Mucosa of stomach (tissue), 1 donor: Measurements from ENCODE around the gene PTPRA.
"Not testable (repeated sequence)": the region's sequence is repeated elsewhere in the genome, so short reads cannot be mapped to it uniquely, and the experiment has no call there.

ENCODE experiments used
- H3K27me3 ChIP-seq: one replicate; pipeline ENCODE4 v1.7.0; 2013; ENCODE audit warnings: mild to moderate bottlenecking, low read length; ENCODE audit not compliant: control insufficient read depth, insufficient read depth
- H3K36me3 ChIP-seq: one replicate; pipeline ENCODE4 v1.7.0; 2013; ENCODE audit warnings: low read length; ENCODE audit not compliant: control insufficient read depth, insufficient read depth
- H3K4me1 ChIP-seq: one replicate; pipeline ENCODE4 v1.7.0; 2013; ENCODE audit warnings: mild to moderate bottlenecking, low read length; ENCODE audit not compliant: control insufficient read depth, insufficient read depth
- H3K4me3 ChIP-seq: one replicate; pipeline ENCODE4 v1.7.0; 2013; ENCODE audit warnings: low read length
- H3K9ac ChIP-seq: one replicate; pipeline ENCODE4 v1.7.0; 2013; ENCODE audit warnings: mild to moderate bottlenecking, low read length, moderate library complexity
- H3K9me3 ChIP-seq: one replicate; pipeline ENCODE4 v1.7.0; 2013; ENCODE audit warnings: mild to moderate bottlenecking, low read length, moderate library complexity; ENCODE audit not compliant: control insufficient read depth
- donor health status: Pancreatic carcinoma.

Gene PTPRA

DNA sequence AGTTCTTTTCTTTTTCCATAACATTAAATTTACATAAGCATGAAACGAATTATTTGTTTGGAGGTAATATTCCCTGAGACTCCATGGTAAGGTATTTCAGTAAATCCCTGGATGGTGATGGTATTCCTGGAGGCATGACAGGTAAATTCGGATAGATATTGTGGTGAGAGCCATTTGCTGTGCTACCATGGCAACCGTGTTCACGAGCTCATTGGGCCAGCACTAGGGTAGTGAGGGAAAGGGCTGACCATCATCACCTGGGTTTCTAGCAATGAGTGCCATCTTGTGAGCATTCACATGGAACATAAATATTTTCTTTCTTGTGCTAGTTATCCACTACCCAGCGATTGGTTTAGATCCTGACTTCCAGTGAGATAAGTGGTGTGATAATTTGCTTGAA lies 118.3 kb downstream of the PTPRA start:
- Histone ChIP-seq H3K27me3 (no peaks in the 10 kb centered on the region), H3K36me3 (peaks cover 4% of the 10 kb centered on the region)

DNA sequence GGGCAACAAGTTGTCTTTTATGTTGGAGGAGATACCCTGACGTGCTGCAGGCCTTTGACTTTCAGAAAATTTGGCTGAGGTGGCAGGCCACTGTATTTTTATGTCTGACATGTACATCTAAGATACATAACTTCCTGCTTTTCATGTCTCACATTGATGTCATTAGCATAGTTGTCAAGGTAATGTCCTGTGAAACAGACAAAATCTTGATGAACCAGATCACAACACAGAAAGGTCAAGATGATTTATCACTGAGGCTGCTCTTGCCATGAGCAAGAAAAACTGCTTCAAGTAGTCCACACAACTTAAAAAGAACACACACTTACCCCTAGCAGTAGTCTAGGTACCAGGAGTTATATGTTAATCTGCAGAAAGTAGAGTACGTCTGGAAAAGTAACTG lies 120.0 kb downstream of the PTPRA start:
- Histone ChIP-seq H3K4me1 (no peaks in the 10 kb centered on the region), H3K27me3 (no peaks in the 10 kb centered on the region), H3K9ac (no peak overlapping the region), H3K36me3 (peaks cover 4% of the 10 kb centered on the region), H3K4me3 (no peak overlapping the region), H3K9me3 (no peaks in the 10 kb centered on the region)

More for the DNA sequence above, 118.3 kb downstream of the PTPRA start:
- Histone ChIP-seq H3K4me1 (no peaks in the 10 kb centered on the region), H3K9me3 (no peaks in the 10 kb centered on the region), H3K4me3 (no peak overlapping the region), H3K9ac (no peak overlapping the region)

DNA sequence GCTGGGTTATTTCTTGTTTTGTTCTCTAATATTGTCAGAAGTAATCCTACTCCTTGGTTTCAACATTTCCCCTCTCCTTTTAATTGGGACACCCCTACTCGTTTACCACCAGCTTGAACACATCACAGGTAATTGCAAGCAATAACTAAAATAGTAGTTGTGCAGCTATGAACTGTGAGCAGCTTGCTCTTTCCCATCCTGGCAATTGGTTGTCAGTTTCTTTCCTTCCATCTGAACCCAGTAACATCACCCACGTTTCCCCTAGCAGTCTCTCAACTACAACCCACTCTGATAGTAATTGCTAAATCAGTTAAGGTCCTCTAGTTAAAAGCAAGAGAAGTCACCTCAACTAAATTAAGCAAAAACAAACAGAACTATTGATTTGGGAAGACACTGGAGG lies 122.5 kb downstream of the PTPRA start:
- H3K36me3 ChIP-seq = peaks cover 4% of the 10 kb centered on the region
- no peak overlapping the region for H3K4me3 ChIP-seq
- no peaks in the 10 kb centered on the region for H3K27me3 ChIP-seq
- H3K9me3 ChIP-seq = no peaks in the 10 kb centered on the region
- no peak overlapping the region for H3K9ac ChIP-seq
- no peaks in the 10 kb centered on the region for H3K4me1 ChIP-seq

DNA sequence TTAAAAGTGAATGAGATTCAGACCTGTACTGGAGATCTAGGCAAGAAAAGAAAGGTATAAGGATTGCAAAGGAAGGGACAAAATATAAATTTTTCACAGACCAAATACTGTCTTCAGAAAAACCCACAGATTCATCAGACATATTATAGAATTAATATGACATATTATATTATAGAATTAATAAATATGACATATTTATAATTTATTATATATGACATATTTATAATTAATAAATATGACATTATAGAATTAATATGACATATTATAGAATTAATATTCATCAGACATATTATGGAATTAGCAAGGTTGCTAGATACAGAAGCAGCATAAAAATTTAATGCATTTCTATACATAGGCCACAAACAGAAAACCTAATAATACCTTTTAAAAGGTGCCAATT lies 125.4 kb downstream of the PTPRA start:
- Histone ChIP-seq H3K4me3 (no peak overlapping the region), H3K4me1 (no peaks in the 10 kb centered on the region), H3K27me3 (no peaks in the 10 kb centered on the region), H3K9ac (no peak overlapping the region), H3K36me3 (peaks cover 4% of the 10 kb centered on the region), H3K9me3 (no peaks in the 10 kb centered on the region)

DNA sequence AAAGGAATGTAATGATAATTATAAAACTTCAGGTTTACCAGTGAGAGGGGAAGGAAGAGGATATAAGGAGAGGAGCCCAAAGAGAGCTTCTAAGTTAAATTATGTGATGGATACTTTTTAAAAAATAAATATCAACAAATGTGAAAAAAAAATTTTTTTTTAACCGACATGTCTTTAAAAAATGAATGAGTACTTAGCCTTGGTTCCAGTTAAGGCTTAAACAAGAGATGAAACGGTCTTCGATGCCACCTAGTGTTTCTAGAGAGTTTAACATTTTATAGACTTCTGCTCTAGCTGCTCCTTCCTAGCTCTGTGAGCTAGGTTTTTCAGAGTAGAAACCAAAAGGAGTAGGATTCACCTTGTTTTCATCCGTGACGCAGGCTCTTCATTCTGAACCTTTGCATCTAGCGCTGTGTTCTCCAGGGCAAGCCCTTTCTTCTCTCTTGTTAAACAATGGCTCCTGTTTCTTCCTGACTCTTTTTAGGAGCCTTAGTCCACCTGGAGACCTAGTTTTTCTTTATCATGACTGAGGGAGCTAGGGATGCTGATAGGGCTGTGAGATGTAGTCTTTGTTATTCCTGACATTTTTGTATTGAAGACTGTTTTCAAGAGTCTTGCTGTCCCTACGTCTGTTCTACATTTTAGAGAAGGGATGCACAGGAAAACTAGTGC lies 127.7 kb downstream of the PTPRA start:
- no peak overlapping the region for H3K9ac ChIP-seq
- no peaks in the 10 kb centered on the region for H3K27me3 ChIP-seq
- no peaks in the 10 kb centered on the region for H3K36me3 ChIP-seq
- H3K9me3 ChIP-seq = no peaks in the 10 kb centered on the region
- H3K4me3 ChIP-seq = no peak overlapping the region
- H3K4me1 ChIP-seq = no peaks in the 10 kb centered on the region

DNA sequence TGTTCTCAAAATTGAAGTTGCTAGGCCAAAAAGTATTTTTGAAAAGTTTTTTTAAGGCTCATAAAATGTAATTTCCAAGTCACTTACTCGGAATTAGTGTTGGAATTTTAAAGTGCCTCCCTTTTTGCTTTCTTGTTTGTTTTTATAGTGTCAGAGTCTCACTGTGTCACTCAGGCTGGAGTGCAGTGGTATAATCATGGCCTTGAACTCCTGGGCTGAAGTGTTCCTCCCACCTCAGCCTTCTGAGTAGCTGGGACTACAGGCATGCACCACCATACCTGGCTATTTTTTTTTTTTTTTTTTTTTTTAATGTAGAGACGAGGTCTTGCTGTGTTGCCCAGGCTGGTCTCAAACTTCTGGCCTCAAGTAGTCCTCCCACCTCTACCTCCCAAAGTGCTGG lies 130.1 kb downstream of the PTPRA start:
- Histone ChIP-seq H3K36me3 (no peaks in the 10 kb centered on the region), H3K4me1 (no peaks in the 10 kb centered on the region), H3K27me3 (no peaks in the 10 kb centered on the region)

DNA sequence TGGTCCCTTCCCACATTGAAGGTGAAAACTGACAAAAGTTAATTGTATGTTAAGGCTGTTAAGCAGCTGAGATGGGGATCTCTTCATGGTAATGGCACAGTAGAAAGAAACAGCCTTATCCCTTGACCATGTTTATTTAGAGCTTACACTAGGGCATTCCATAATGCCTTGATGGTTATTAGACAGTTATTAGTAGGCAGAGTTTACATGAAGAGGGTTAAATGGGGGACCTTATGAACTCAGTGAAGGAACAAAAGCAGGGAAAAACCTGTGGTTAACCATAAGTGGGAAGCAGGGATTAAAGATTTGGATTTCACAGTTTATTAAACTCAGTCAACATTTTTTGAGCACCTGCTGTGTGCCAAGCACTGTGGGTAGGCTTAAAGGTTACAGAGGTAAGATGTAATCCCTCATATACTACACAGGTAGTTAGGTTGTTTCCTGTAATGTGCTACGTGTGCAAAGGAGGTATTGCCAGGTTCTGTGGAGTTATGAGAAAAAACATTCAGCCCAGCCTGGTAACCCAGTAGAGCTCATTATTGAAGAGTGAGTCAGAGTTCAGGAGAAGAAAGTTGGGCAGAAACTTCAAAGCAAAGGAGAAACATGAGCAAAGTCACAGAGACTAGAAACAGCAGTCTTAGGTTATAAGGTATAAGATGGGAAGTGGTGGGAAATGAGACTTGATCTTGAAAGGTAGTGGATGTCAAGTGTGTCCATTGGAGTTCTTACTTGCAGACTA lies 137.9 kb downstream of the PTPRA start:
- Histone ChIP-seq H3K9me3 (no peaks in the 10 kb centered on the region), H3K9ac (no peak overlapping the region), H3K4me3 (no peak overlapping the region), H3K27me3 (no peaks in the 10 kb centered on the region), H3K36me3 (no peaks in the 10 kb centered on the region), H3K4me1 (no peaks in the 10 kb centered on the region)

More for the DNA sequence above, 130.1 kb downstream of the PTPRA start:
- Histone ChIP-seq H3K9me3 (no peaks in the 10 kb centered on the region), H3K4me3 (no peak overlapping the region), H3K9ac (no peak overlapping the region)

DNA sequence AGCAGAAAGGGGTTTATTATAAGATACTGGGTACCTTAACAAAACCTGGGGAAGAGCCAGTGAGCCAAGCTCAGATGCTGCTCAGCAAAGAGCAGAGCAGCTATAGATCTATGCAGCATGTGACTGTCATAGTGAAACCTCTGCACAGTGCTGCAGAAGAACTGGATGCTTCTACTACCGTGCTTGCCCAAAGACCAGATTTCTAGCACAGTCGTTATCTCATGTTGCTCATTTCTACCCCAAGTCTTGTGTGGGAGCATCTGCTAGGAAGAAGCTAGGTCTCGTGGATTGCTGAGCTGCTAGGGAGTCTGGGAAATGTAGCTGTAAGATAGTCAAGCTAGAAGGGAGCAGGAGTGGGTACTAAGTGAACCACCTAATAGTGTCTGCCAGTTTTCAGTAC lies 138.5 kb downstream of the PTPRA start:
- Histone ChIP-seq H3K9me3 (no peaks in the 10 kb centered on the region), H3K36me3 (no peaks in the 10 kb centered on the region), H3K9ac (no peak overlapping the region), H3K4me1 (no peaks in the 10 kb centered on the region), H3K27me3 (no peaks in the 10 kb centered on the region), H3K4me3 (no peak overlapping the region)

DNA sequence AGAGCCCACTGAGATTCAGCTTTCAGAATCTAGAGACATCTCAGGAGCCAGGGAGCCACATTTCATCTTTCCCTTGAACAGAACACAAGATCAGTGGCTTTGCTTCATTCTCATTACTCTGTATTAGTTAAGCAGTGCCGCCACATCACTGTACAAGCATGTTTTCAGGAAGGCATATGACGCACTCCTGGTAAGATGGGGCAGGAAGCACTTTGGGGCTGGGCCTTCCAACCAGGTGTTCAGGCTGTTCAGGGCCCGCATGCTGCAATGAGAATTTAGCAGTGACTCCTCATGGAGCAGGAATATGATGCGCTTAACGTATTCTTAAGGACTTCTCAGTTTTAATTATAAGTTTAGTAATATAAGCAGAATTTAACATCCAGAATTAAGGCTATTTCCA lies 140.5 kb downstream of the PTPRA start:
- Histone ChIP-seq H3K36me3 (peaks cover 6% of the 10 kb centered on the region), H3K4me3 (no peak overlapping the region), H3K27me3 (no peaks in the 10 kb centered on the region), H3K9me3 (no peaks in the 10 kb centered on the region), H3K4me1 (no peaks in the 10 kb centered on the region), H3K9ac (no peak overlapping the region)

DNA sequence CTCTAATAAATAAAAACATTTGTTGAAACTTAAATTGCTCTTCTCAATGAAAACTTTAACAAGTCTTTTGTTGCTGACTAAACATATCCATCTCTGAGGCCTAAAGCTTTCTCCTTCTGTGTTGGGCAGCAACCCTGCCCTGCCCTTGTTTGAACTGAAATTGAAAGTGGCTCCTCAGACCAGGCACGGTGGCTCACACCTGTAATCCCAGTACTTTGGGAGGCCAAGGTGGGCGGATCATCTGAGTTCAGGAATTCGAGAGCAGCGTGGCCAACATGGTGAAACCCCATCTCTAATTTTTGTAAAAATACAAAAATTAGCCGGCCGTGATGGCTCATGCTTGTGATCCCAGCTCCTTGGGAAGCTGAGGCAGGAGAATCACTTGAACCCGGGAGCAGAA lies 140.9 kb downstream of the PTPRA start:
- Histone ChIP-seq H3K27me3 (no peaks in the 10 kb centered on the region), H3K4me3 (no peak overlapping the region), H3K4me1 (no peaks in the 10 kb centered on the region), H3K9me3 (no peaks in the 10 kb centered on the region), H3K36me3 (peaks cover 6% of the 10 kb centered on the region), H3K9ac (no peak overlapping the region)

DNA sequence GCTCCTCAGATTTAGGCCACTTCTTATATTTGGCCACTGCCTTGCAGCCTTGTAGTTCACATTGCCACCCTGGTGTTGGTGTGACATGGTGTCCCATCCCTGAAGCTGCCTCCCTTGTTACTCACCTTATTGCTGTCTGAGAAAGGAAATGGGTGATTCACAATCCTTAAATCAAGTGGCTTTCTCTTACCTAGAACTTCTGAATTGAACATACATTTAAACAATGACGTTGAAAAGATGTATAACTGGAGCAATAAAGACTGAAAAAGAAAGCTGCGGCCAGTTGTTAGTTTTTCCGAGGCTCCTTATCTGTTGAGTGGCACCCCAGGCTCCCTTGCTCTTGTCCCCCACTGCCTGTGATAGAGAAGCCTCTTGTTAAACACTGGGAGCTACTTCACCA lies 141.4 kb downstream of the PTPRA start:
- no peaks in the 10 kb centered on the region for H3K9me3 ChIP-seq
- H3K4me3 ChIP-seq = no peak overlapping the region
- H3K9ac ChIP-seq = no peak overlapping the region
- H3K36me3 ChIP-seq = peaks cover 6% of the 10 kb centered on the region
- H3K4me1 ChIP-seq = no peaks in the 10 kb centered on the region
- H3K27me3 ChIP-seq = no peaks in the 10 kb centered on the region

DNA sequence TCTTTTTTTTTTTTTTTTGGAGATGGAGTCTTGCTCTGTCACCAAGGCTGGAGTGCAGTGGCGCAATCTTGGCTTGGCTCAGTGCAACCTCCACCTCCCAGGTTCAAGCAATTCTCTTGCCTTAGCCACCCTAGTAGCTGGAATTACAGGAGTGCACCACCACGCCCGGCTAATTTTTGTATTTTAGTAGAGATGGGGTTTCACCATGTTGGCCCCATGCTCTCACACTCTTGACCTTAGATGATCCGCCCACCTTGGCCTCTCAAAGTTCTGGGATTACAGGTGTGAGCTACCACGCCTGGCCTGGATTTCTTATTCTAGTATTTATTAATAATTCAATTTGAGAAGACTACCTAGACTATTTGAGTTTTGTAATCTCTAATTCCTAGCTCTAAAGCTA lies 142.0 kb downstream of the PTPRA start:
- not testable (repeated sequence) for H3K27me3 ChIP-seq, H3K9me3 ChIP-seq, H3K4me3 ChIP-seq, H3K36me3 ChIP-seq, H3K9ac ChIP-seq, H3K4me1 ChIP-seq
